B cell (primary cell): ENCODE results near the gene PTPRN2. TPM values are rescaled to one million over a fixed set of nuclear protein-coding genes. Genes with fewer than 3 reads are reported as not detected.

ENCODE experiments used
- ATAC-seq: fragments of 200-7000 bp; cut with Tn5 transposase; one replicate; pipeline ENCODE4 v1.10.0; 2021; ENCODE audit warnings: low read depth, mild to moderate bottlenecking, moderate number of reproducible peaks, moderate library complexity
- CTCF ChIA-PET: fragments of 350-600 bp; sonication (Branson Sonifier 250); formaldehyde crosslinking; loops from one replicate; lab custom pipeline; 2021; ENCODE audit warnings: antibody characterized with exemption, inconsistent platforms; lab: Charles Lee
- POLR2A ChIA-PET: fragments of 350-600 bp; sonication (Branson Sonifier 250); formaldehyde crosslinking; loops from one replicate; lab custom pipeline; 2021; ENCODE audit warnings: antibody characterized with exemption; lab: Charles Lee
- DNase-seq: peaks from one replicate; pipeline ENCODE4 v3.0.0; 2013
- H2AFZ ChIP-seq: 2 replicates; pipeline ENCODE4 v1.6.1; 2012; ENCODE audit warnings: mild to moderate bottlenecking, low read depth, low read length; ENCODE audit not compliant: insufficient read depth, poor library complexity, severe bottlenecking
- H3K27ac ChIP-seq, 2 donors: 1 replicate in 1 of 2; 2 replicates in 1 of 2; pipeline ENCODE4 v1.5.1; 2012 to 2013; ENCODE audit warnings: low read length in 2 of 2, mild to moderate bottlenecking in 2 of 2, moderate library complexity in 1 of 2
- H3K27me3 ChIP-seq, 4 experiments: fragments of 200-600 bp in 1 of 4; sonication (generic) in 1 of 4; replicated peaks in 1 of 4; 1 replicate in 2 of 4; 2 replicates in 2 of 4; pipeline versions ENCODE4 v1.6.1 to v1.7.0; 2013 to 2016; ENCODE audit warnings: low read length in 3 of 4, mild to moderate bottlenecking in 2 of 4, mixed read lengths in 1 of 4, moderate library complexity in 1 of 4; ENCODE audit not compliant: insufficient read depth in 4 of 4, control insufficient read depth in 3 of 4; ENCODE audit errors: control extremely low read depth in 1 of 4
- H3K36me3 ChIP-seq, 2 experiments: replicated peaks in 1 of 2; 1 replicate in 1 of 2; 2 replicates in 1 of 2; pipeline versions ENCODE4 v1.6.1 to v1.7.1; 2013; ENCODE audit warnings: low read length in 1 of 2; ENCODE audit not compliant: insufficient read depth in 2 of 2, control insufficient read depth in 1 of 2; ENCODE audit errors: control extremely low read depth in 1 of 2, extremely low read depth in 1 of 2
- H3K4me1 ChIP-seq, 2 donors: fragments of 200-600 bp in 1 of 2; sonication (generic) in 1 of 2; 1 replicate in 1 of 2; 2 replicates in 1 of 2; pipeline versions ENCODE4 v1.5.1 to v1.6.1; 2013 to 2017; ENCODE audit warnings: low read length in 2 of 2; ENCODE audit not compliant: control insufficient read depth in 2 of 2, insufficient read depth in 2 of 2
- H3K4me2 ChIP-seq: replicated peaks from 2 replicates; pipeline ENCODE3; 2012; ENCODE audit warnings: mild to moderate bottlenecking, low read depth, low read length; ENCODE audit not compliant: poor library complexity, severe bottlenecking
- H3K4me3 ChIP-seq, 5 experiments: fragments of 200-600 bp in 1 of 5; sonication (generic) in 1 of 5; 1 replicate in 3 of 5; 2 replicates in 2 of 5; pipeline versions ENCODE4 v1.5.1 to v1.7.0; 2011 to 2016; ENCODE audit warnings: low read length in 4 of 5, mild to moderate bottlenecking in 4 of 5, low read depth in 2 of 5, control low read depth in 1 of 5, moderate library complexity in 1 of 5; ENCODE audit not compliant: insufficient read depth in 1 of 5; ENCODE audit errors: control extremely low read depth in 1 of 5, extremely low read depth in 1 of 5
- H3K79me2 ChIP-seq: fragments of 200-600 bp; sonication (generic); one replicate; pipeline ENCODE4 v1.6.0; 2016; ENCODE audit warnings: low read length; ENCODE audit not compliant: control insufficient read depth, insufficient read depth
- H3K9ac ChIP-seq: fragments of 200-600 bp; sonication (generic); 2 replicates; pipeline ENCODE4 v1.6.1; 2017; ENCODE audit warnings: mild to moderate bottlenecking, low read length, moderate library complexity
- H3K9me3 ChIP-seq, 3 donors: one replicate each; pipeline versions ENCODE4 v1.6.1 to v1.7.1; 2013; ENCODE audit warnings: low read length in 2 of 3; ENCODE audit not compliant: control insufficient read depth in 2 of 3, insufficient read depth in 1 of 3; ENCODE audit errors: control extremely low read depth in 1 of 3
- H4K20me1 ChIP-seq: 2 replicates; pipeline ENCODE4 v1.6.0; 2012; ENCODE audit warnings: mild to moderate bottlenecking, low read length; ENCODE audit not compliant: insufficient read depth, control insufficient read depth, poor library complexity, severe bottlenecking
- H3K27ac Mint-ChIP-seq: one replicate; pipeline ENCODE4 v1.8.0; 2021; ENCODE audit warnings: mixed read lengths
- H3K27me3 Mint-ChIP-seq: one replicate; pipeline ENCODE4 v1.8.0; 2021; ENCODE audit warnings: mixed read lengths
- H3K4me1 Mint-ChIP-seq: one replicate; pipeline ENCODE4 v1.8.0; 2021; ENCODE audit warnings: mixed read lengths
- H3K4me3 Mint-ChIP-seq: one replicate; pipeline ENCODE4 v1.8.0; 2021; ENCODE audit warnings: mixed read lengths
- H3K9me3 Mint-ChIP-seq: one replicate; pipeline ENCODE4 v1.8.0; 2022; ENCODE audit warnings: mixed read lengths; ENCODE audit not compliant: insufficient read depth
- CTCF ChIP-seq: fragments of 200-600 bp; IDR thresholded peaks from one replicate; pipeline ENCODE4 v1.8.0; 2022; ENCODE audit warnings: antibody characterized with exemption, mild to moderate bottlenecking
- EZH2 ChIP-seq: IDR thresholded peaks from 2 replicates; pipeline ENCODE4 v1.6.1; 2012; ENCODE audit warnings: borderline replicate concordance, low read depth, mild to moderate bottlenecking, moderate library complexity, low read length; ENCODE audit not compliant: insufficient read depth, poor library complexity, severe bottlenecking
- WGBS: methylation state at CpG from one replicate; pipeline ENCODE4 v1.1.5; 2013; ENCODE audit warnings: missing lambda C conversion rate; ENCODE audit not compliant: insufficient coverage; 5-methylcytosine and 5-hydroxymethylcytosine counted together
- intact Hi-C: fragments of 100-400 bp; cut with micrococcal nuclease; formaldehyde crosslinking; loops from one replicate; pipeline ENCODE4 v1.10.0; 2022
- polyA plus RNA-seq: library from polyadenylated mRNA; depleted of rRNA; stranded (reverse); fragments of >200 nt; gene quantifications from 2 replicates; pipeline ENCODE4 v1.2.3, GENCODE V29; 2012
- total RNA-seq, 2 donors: library from RNA; stranded (reverse); fragments of 120-200 nt in 1 of 2; gene quantifications; 1 replicate in 1 of 2; 2 replicates in 1 of 2; pipeline versions ENCODE4 v1.2.3 to v1.2.4, GENCODE V29; 2013 to 2022

Gene PTPRN2
- total and polyA plus RNA-seq, 2 donors (not counting 1 experiment from before 2014, with no cell fraction given) = 2.0 to 5.0 TPM

DNA sequence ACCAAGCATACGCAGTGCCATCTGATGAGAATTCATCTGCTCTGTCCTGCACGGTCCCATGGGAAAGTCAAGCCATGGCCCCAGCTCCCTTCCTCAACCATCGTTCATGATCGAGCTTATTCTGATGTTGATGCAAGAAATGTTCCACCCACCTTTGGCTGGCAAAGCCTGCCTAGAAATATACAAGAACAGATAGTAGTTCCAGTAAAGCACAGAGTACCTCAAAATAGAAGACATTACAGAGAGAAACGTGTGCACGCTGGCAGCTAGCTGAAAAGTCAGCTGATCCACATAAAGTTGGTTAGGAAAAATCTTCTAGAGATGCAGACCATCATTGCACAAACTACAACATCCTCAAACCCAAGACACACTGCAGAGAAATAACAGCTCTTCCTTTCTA, 127.0 kb downstream of the PTPRN2 start:
- H3K27ac ChIP-seq = no peak overlapping the region
- no peak for DNase-seq
- no peaks in the 10 kb centered on the region for H3K36me3 ChIP-seq
- H3K4me1 ChIP-seq = no peaks in the 10 kb centered on the region
- intact Hi-C loops = no loop called here
- POLR2A ChIA-PET = no interaction called here
- Mint-ChIP-seq H3K9me3 (peaks cover 10% of the 10 kb centered on the region), H3K27me3 (no peaks in the 10 kb centered on the region), H3K27ac (no peak overlapping the region), H3K4me1 (no peaks in the 10 kb centered on the region), H3K4me3 (no peak overlapping the region)
- CTCF ChIA-PET = no interaction called here
- H3K79me2 ChIP-seq = no peaks in the 10 kb centered on the region
- H3K9me3 ChIP-seq = peaks cover 0 to 10% (median 0%) of the 10 kb centered on the region in 3 donors
- H3K4me3 ChIP-seq = no peak overlapping the region
- no peak overlapping the region for H3K4me2 ChIP-seq
- H4K20me1 ChIP-seq = no peaks in the 10 kb centered on the region
- ATAC-seq = no peak
- WGBS = 92% methylated on average over 4 of the region's 6 CpGs
- no peak overlapping the region for H3K9ac ChIP-seq
- TF ChIP-seq CTCF (no peak), EZH2 (no peak)
- no peaks in the 10 kb centered on the region for H3K27me3 ChIP-seq
- H2AFZ ChIP-seq = no peak overlapping the region

- Mint-ChIP-seq H3K27me3 (no peaks in the 10 kb centered on the region), H3K27ac (no peak overlapping the region), H3K4me1 (no peaks in the 10 kb centered on the region), H3K9me3 (peaks cover 7% of the 10 kb centered on the region), H3K4me3 (no peak overlapping the region)
- TF ChIP-seq CTCF (no peak), EZH2 (no peak)
- no peak overlapping the region for H3K4me2 ChIP-seq
- H3K9me3 ChIP-seq = peaks cover 0 to 18% (median 0%) of the 10 kb centered on the region in 3 donors
- intact Hi-C loops = no loop called here
- no peak overlapping the region for H3K27ac ChIP-seq
- H3K4me3 ChIP-seq = no peak overlapping the region
- no peak overlapping the region for H2AFZ ChIP-seq
- H3K9ac ChIP-seq = no peak overlapping the region
- no peaks in the 10 kb centered on the region for H3K36me3 ChIP-seq
- no peaks in the 10 kb centered on the region for H3K79me2 ChIP-seq
- CTCF ChIA-PET = no interaction called here
- no peaks in the 10 kb centered on the region for H3K27me3 ChIP-seq
- no peaks in the 10 kb centered on the region for H3K4me1 ChIP-seq
- no peak for ATAC-seq
- WGBS = 87% methylated on average over 13 of the region's 13 CpGs
- no peaks in the 10 kb centered on the region for H4K20me1 ChIP-seq
- POLR2A ChIA-PET = no interaction called here
- no peak for DNase-seq
Measured at GRCh38 chr7:158458716-158459282, 128.8 kb downstream of the PTPRN2 start.
